ENCODE results near the gene CD74. TPM values are rescaled to one million over a fixed set of nuclear protein-coding genes. Genes with fewer than 3 reads are reported as not detected.

Gene CD74
- total and polyA plus RNA-seq, 2 of the 8 experiments (the other 6 are each of a cell fraction or from before 2014, with no cell fraction given) = 45.9 to 61.0 TPM

- no peak overlapping the region for H3K14ac ChIP-seq (ENCODE audit: insufficient read length)
- no peaks in the 10 kb centered on the region for H3K4me1 ChIP-seq (replicated peaks in 1 of 4; ENCODE audit: control insufficient read depth in 3 of 4, insufficient read depth in 4 of 4, low read length in 3 of 4)
- no peaks in the 10 kb centered on the region for H3K79me2 ChIP-seq (ENCODE audit: control insufficient read depth in 1 of 2, insufficient read depth in 2 of 2, low read length in 2 of 2)
- no peak overlapping the region for H3K27ac ChIP-seq (ENCODE audit: low read depth, low read length)
- no peaks in the 10 kb centered on the region for H3K79me1 ChIP-seq (ENCODE audit: low read depth, low read length)
- FAIRE-seq (no peak), DNase-seq (ENCODE audit: low read depth in 1 of 2, low spot score in 2 of 2) (no peak)
- H2BK12ac ChIP-seq (ENCODE audit: low read depth, low read length) = no peak overlapping the region
- no peak overlapping the region for H3K9ac ChIP-seq (replicated peaks in 1 of 4; ENCODE audit: extremely low read depth in 1 of 4, low read depth in 3 of 4, low read length in 3 of 4)
- H4K5ac ChIP-seq (ENCODE audit: insufficient read length, low read depth, low read length) = no peak overlapping the region
- ChIA-PET POLR2A (ENCODE audit: partially characterized antibody) (interaction anchor here (1.0 to 5.9 kb wide), 3 partner anchors 12 to 30 kb away, joined by 3 to 50 read pairs (median 6); partner anchors contain the start of gene CD74), CTCF (ENCODE audit: partially characterized antibody) (interaction anchor here (0.6 to 14.1 kb wide), 6 partner anchors 9 to 188 kb away, joined by 3 to 245 read pairs (median 4); no protein-coding TSS in a partner anchor)
- no peak overlapping the region; the same call in 1 of the 2 replicates for H3K18ac ChIP-seq (ENCODE audit: extremely low read depth, low read length)
- no peak overlapping the region for H3K4ac ChIP-seq (replicated peaks; ENCODE audit: insufficient read length, low read depth, low read length)
- H2AFZ ChIP-seq (ENCODE audit: low read length) = no peak overlapping the region
- H3K9me3 ChIP-seq (ENCODE audit: insufficient read depth in 2 of 2, low read depth in 1 of 2, low read length in 1 of 2) = no peaks in the 10 kb centered on the region
- H2BK5ac ChIP-seq (ENCODE audit: low read depth, low read length) = no peak overlapping the region
- H4K91ac ChIP-seq (replicated peaks; ENCODE audit: insufficient read length, low read length) = no peak overlapping the region
- H2BK20ac ChIP-seq (ENCODE audit: low read length) = no peak overlapping the region
- no peak overlapping the region for H2BK120ac ChIP-seq (replicated peaks; ENCODE audit: low read depth, low read length)
- no peaks in the 10 kb centered on the region for H3K27me3 ChIP-seq (replicated peaks in 1 of 4; ENCODE audit: control insufficient read depth in 3 of 4, extremely low read depth in 1 of 4, insufficient read depth in 3 of 4, low read length in 3 of 4)
- H2BK15ac ChIP-seq (ENCODE audit: low read length) = no peak overlapping the region
- no peaks in the 10 kb centered on the region for H3K36me3 ChIP-seq (ENCODE audit: control insufficient read depth in 2 of 4, insufficient read depth in 4 of 4, low read length in 3 of 4)
- no peaks in the 10 kb centered on the region for H4K20me1 ChIP-seq (replicated peaks in 1 of 2; ENCODE audit: control insufficient read depth in 1 of 2, insufficient read depth in 2 of 2, low read length in 2 of 2)
- 92% methylated on average over 15 of the region's 18 CpGs; no CpG with 5 or more reads in 1 of the 2 experiments for WGBS, 2 experiments (ENCODE audit: extremely low coverage in 1 of 2, insufficient coverage in 1 of 2, insufficient read length in 1 of 2, insufficient replicate concordance in 2 of 2, low coverage in 1 of 2, low lambda C conversion rate in 2 of 2, missing lambda C conversion rate in 1 of 2)
- H3K4me2 ChIP-seq (ENCODE audit: insufficient read depth in 1 of 2, low read depth in 2 of 2, low read length in 2 of 2) = no peak overlapping the region
- H4K8ac ChIP-seq (ENCODE audit: extremely low read depth, insufficient read depth, low read length) = no peak overlapping the region
- H3K23me2 ChIP-seq (ENCODE audit: low read depth, low read length) = peaks cover 6% of the 10 kb centered on the region; the same call in 1 of the 2 replicates
- H3K23ac ChIP-seq (ENCODE audit: insufficient read length) = no peak overlapping the region
- no peak overlapping the region for H3K4me3 ChIP-seq (ENCODE audit: extremely low read depth in 1 of 4, insufficient read depth in 2 of 4, low read depth in 3 of 4, low read length in 4 of 4)
- no peak for TF ChIP-seq CTCF (IDR thresholded peaks at IDR 0.05; ENCODE audit: control extremely low read depth in 1 of 3, insufficient read depth in 1 of 3, low read depth in 1 of 3, low read length in 3 of 3)
- no peak overlapping the region for H2AK5ac ChIP-seq (ENCODE audit: low read depth, low read length)
- H3K56ac ChIP-seq (replicated peaks; ENCODE audit: insufficient read length, low read depth, low read length) = no peak overlapping the region
Measured at GRCh38 chr5:150431048-150431447, 18.3 kb upstream of the CD74 start.
